HG03095 (cell line): ENCODE measurements around the gene PIEZO1.
"Not testable (repeated sequence)": the region's sequence is repeated elsewhere in the genome, so short reads cannot be mapped to it uniquely, and the experiment has no call there.

Source experiments
- ATAC-seq: cut with Tn5 transposase; IDR thresholded peaks from one replicate; pipeline ENCODE4 v1.9.1; 2021; ENCODE audit warnings: moderate library complexity; ENCODE audit not compliant: unreplicated experiment

Gene PIEZO1

DNA sequence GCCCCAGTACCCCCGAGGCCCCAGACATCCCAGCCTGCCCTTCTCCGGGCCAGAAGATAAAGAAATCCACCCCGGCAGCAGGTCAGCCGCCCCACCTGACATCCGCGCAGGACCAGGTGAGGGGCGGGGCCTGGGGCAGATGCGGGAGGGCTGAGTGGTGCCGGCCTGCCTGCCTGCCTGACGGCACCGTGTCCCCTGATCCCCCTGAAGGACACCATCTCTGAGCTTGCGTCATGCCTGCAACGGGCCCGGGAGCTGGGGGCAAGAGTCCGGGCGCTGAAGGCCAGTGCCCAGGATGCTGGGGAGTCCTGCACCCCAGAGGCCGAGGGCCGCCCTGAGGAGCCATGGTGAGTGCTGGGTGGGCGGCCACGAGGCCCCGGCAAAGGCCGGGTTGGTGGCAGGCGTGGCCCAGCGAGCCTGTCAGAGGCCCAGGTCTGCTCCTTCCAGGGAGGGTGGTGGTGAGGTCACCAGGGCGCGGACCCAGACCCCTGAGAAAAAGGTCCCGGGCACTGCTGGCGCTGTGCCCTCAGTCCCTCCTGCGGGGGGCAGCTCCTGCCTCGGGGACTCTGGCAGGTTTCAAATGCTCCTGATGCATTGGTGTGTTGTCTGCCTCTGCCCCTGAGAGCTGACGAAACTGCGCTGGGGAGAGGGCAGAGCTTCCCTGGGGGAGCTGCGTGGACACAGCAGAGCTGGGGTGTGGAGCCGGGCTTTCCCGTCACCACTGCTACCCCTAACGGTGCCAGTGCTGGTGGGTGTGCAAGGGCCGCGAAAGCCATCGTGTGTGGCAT is 19.7 kb upstream of the PIEZO1 start:
- no peak for ATAC-seq

- no peak for ATAC-seq
Observed at GRCh38 chr16:88804173-88804551, 19.1 kb upstream of the PIEZO1 start.

DNA sequence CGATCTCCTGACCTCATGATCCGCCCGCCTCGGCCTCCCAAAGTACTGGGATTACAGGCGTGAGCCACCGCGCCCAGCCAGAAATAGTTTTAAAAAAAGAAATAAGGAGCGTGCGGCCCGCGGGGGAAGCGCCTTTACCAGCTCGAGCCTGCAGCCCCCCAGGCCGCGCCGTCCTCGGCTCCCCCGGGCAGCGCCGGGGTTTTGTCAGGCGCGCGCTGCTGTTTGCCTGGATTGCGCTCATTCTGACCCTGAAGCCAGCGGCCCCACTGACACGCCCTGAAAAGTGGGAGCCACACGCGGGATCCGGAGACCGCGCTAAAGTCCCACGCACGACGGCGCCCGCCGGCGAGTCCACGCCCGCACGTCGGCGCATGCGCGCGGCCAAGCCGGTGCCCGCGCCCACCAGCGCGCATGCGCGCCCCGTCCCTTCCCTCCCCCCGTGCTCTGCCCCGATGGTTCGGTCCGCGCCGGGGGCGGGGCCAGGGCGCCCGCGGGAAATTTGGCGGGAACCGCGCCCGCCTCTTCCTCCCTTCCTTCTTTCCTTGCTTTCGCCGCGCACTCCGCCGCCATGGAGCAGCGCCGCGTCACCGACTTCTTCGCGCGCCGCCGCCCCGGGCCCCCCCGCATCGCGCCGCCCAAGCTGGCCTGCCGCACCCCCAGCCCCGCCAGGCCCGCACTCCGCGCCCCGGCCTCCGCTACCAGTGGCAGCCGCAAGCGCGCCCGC is 18.4 kb upstream of the PIEZO1 start, which contains the start of gene CDT1:
Gene CDT1, plus strand, starts transcription at position 526 of the 724 bp plus-strand sequence. Its CDS starts 43 bp downstream, at position 569.
- no peak for ATAC-seq

DNA sequence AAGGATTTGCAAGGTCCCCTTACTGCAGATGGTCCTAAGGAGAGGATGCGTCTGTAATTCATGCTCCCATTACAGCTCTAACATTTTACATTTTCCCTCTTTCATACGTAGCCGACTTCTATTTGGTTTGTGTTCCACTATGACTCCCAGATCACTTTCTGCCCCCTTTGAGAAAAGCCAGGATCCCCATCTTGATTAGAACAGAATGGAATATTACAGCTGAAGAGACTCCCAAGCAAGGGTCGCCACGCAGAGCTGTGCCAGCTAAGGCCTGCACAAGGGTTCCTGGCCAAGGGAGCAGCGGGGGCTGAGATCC is 15.2 kb upstream of the PIEZO1 start:
- ATAC-seq = no peak

- ATAC-seq = no peak
Observed at GRCh38 chr16:88799569-88800276, 14.7 kb upstream of the PIEZO1 start.

DNA sequence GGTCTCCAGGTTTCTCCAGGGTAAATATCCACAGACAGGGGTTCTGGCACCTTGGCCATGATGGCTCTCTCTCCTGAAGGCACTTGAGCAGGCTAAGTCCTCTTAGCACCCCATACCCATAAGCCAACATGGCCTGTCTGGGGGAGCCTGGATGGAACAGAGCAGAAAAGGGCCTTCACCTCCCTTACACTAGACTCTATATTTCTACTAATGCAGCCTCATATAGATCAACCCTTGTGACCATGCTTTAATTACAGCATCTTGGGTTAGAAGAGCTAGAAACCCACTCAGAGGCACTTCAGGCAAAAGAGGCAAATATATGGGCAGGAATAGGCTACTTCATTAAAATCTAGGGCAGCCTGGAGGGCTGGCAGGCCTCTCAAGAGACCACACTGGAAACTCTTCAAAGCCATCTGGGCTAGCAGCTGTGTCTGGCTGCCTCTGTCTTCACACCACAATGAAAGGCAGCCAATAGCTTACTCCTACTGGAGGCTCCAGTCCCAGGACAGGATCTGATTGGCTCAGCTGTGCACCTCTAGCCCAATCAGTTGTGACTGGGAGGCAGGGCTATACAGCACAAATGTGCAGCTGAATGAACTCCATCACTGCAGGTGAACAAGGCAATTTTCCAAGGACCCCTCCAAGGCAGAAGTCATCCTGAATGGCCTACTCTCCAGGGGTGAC is 13.9 kb upstream of the PIEZO1 start:
- ATAC-seq = no peak

DNA sequence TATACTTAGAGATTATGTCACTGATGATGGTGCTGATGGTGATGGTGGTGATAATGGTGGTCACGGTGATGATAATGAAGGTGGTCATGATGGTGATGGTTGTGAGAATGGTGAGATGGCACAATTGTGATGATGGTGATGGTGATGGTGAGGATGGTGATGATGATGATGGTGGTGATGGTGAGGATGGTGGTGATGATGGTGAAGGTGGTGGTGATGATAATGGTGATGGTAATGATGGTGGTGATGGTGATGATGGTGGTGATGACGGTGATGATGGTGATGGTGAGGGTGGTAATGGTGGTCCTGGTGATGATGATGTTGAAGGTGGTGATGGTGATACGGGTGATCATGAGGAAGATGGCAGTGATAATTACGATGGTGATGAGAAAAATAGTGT is 13.1 kb upstream of the PIEZO1 start:
- ATAC-seq = no peak

GRCh38 chr16:88796278-88796677 is 11.3 kb upstream of the PIEZO1 start:
- ATAC-seq = no peak

- ATAC-seq = no peak
Observed at GRCh38 chr16:88793251-88793954, 8.4 kb upstream of the PIEZO1 start.

DNA sequence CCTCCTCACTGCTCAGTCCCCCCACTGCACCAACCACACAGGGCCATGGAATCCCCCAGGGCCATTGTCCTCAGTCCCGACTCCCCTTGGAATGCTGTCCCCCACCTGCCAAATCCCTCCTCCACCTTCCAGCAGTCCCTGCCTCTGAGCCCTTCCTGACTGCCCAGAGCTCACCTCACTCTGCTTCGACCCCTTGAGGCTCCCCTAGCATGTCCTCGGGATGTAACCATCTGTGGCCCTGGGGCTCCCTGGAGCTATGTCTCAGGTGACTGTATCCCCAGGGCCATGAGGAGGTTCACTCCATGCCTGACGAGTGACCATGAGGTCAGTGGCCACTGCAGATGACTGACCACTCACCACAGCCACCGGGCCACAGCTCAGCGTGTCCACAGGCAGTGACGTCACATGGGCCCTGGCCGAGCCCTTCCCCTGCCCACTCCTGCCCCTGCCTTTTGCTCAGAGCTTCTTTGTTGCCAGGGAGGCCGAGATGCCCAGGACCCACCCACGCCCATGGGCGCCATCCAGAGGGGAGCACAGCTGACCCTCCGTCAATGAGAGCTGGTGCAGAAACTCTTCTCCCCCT is 7.7 kb upstream of the PIEZO1 start:
- ATAC-seq = no peak

DNA sequence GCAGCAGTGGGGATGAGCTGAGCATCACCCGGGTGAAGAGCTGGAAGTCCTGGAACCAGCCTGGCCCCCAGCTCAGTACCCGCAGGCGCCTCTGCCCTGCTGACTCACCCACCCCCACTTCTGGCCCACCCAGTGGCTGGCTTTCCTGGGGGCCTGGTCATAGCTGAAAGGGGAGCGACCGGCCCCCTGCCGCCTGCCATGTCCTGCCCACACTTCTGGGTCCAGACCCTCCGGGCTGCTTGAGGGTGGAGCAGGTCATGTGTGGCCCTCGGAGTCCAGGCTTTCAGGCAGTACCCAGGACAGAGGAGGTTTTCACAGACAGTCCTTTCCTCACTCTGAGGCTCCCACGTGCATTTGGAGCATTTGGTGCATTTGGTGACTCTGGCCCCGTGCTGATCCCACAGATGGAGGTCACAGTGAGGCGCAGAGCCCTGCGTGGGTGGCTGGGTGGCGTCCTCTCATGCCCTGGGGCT is 7.1 kb upstream of the PIEZO1 start:
- no peak for ATAC-seq

DNA sequence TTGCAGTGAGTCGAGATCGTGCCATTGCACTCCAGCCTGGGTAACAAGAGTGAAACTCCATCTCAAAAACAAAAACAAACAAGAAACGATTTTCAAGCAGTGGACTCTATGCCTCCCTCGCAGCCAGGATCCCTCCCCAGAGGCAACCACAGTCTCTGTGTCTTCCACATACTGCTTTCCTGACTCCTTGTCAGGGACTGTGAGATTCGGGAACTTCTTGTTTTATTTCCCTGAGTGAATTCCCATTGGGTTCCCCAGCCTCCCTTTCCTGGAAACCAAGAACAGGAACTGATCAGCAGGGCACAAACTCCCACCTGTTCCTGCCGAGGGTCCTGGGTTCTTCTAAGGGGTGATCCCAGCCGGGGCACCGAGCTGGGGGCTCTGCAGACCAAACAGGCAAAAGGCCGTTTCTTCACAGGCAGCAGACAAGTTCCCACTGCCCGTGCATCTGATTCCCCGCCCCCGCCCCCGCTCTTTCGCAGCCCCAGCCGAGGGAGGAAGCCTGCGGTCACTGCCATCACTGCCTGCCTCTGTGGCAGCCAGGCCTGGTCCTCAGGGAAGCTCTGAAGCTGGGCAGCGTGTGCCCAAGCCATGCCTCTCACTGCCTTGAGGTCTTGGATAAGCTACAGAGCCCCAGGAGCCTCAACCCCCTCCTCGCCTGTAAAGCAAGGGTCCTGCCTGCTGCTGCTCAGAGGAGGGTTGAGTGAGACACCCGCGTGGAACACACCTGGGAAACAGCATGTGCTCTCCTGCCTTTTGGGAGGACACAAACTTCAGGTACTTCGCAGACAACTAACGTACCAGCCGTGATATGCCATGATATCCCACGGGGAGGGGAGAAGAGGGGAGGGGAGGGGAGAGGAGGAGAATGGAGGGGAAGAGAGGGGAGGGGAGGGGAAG is 5.5 kb upstream of the PIEZO1 start:
- no peak for ATAC-seq

DNA sequence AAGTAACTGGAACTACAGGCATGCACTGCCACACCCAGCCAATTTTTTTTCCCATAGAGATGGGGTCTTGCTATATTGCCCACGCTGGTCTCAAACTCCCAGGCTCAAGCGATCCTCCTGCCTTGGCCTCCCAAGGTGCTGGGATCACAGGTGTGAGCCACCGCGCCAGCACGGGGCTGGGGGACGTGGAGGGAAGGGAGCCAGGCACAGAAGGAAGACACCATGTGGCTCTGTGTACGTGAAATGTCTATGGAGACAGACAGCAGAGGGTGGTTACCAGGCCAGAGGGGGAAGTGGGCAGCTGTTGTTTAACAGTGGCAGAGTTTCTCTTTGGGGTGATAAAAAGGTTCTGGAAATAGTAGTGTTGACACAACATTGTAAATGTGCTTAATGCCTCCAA is 4.6 kb upstream of the PIEZO1 start:
- no peak for ATAC-seq

- not testable (repeated sequence) for ATAC-seq
Observed at GRCh38 chr16:88788749-88789148, 3.7 kb upstream of the PIEZO1 start.

DNA sequence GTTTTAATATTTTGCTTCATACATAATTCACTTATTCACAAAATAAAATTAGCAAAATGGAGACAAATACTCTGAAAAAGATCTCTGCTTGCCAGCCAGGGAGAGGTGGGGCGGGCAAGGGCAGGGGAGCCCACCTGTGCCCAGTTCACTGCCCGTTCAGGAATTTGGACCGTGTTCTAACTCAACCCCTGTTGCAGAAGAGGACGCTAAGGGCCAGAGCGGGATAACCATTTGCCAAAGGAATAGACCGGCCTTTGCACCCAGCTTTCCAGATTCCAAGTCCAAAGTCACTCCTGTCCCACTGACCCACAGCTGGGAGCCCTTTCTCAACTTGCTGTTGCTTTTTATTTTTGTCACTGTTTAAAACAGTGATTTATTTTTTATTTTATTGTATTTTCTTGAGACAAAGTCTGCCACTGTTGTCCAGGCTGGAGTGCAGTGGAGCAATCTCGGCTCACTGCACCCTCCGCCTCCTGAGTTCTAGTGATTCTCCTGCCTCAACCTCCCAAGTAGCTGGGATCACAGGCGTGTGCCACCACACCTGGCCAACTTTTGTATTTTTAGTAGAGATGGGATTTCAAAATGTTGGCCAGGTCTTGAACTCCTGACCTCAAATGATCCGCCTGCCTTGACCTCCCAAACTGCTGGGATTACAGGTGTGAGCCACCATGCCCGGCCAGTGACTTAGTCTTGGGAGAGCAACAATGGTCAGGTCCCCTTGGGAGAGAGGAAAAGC is 2.7 kb upstream of the PIEZO1 start:
- no peak for ATAC-seq

DNA sequence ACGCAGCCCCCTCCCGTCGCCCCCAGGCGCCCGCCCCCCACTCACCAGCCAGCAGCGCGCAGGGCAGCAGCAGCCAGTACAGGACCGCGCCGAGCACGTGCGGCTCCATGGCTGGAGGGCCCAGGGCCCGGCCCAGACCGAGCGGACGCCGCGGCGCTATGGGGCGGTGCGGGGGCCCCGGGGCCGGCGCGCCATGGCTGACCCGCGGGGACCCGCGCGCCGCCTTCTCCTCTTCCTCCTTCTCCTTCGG is 239 bp downstream of the PIEZO1 start:
- no peak for ATAC-seq

GRCh38 chr16:88784074-88784855 is 755 bp downstream of the PIEZO1 start:
- ATAC-seq = no peak
